ENCODE results near the gene YTHDC1. TPM values are rescaled to one million over a fixed set of nuclear protein-coding genes. Genes with fewer than 3 reads are reported as not detected.

The YTHDC1 gene
- total and polyA plus RNA-seq, 2 of the 8 experiments (the other 6 are each of a cell fraction or from before 2014, with no cell fraction given), result 25.7 to 89.5 TPM

- no peak for TF ChIP-seq SAP30 (IDR thresholded peaks at IDR 0.05; ENCODE audit: insufficient read depth, insufficient replicate concordance, low read length)
Measured at GRCh38 chr4:68267433-68267944, 82.4 kb downstream of the YTHDC1 start (continued).

Data from H1 (cell line).